ENCODE results near the gene NOL11.
"Not testable (repeated sequence)": the region's sequence is repeated elsewhere in the genome, so short reads cannot be mapped to it uniquely, and the experiment has no call there.

Gene NOL11

DNA sequence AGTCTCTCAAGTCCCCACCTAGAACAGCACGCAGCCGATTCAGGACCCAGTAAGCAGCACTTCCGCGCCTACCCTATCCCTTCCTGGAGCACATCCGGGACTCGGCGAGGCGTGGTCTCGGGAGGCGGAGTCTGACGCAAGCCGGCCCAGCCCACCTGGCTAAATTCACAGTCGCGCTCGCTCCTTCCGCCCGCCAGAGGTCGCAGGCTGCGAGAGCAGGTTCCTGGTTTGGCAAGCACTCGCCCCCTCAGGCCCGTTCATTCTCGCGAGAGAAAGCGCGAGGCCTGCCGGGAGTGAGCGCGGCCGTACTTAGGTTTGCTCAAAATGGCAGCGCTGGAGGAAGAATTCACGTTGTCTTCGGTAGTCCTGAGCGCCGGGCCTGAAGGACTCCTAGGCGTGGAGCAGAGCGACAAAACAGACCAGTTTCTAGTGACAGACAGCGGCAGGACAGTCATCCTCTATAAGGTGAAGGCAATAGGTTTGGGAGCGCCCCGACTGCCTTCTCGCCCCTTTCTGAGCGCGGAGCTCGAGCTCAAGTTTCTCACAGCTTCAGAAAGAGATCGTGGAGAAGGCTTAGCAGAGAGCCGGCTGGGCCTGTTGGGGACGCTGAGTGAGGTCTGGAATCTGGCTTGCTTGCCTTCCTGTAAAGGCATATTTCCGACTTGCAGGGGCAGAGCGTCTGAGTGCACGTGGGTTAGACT is at the start of gene NOL11:
TSS of gene NOL11 (plus strand) at position 313 of the 701 bp plus-strand sequence. CDS start at position 325, 12 bp downstream.
- peak; percentile 99 for DNase-seq

DNA sequence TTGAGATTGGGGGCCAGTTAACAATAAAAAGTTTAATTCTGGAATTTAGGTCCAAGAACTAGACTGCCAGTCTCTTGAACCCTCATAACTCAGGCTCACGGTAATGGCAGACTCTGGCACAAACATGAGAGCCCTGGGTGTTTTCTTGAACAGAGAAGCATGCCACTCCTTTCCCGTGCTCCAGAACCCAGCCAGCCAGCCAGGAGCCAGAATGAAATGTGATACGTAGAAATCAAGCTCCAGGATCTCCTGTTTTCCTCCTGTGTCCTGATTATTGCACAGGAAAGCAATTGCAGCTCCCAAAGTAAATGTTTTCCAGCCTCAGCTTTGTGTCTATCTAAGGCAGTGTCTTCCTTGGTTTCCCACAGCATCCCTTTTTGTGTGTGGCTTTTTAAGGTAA is 46.2 kb upstream of the NOL11 start:
- DNase-seq = no peak

DNA sequence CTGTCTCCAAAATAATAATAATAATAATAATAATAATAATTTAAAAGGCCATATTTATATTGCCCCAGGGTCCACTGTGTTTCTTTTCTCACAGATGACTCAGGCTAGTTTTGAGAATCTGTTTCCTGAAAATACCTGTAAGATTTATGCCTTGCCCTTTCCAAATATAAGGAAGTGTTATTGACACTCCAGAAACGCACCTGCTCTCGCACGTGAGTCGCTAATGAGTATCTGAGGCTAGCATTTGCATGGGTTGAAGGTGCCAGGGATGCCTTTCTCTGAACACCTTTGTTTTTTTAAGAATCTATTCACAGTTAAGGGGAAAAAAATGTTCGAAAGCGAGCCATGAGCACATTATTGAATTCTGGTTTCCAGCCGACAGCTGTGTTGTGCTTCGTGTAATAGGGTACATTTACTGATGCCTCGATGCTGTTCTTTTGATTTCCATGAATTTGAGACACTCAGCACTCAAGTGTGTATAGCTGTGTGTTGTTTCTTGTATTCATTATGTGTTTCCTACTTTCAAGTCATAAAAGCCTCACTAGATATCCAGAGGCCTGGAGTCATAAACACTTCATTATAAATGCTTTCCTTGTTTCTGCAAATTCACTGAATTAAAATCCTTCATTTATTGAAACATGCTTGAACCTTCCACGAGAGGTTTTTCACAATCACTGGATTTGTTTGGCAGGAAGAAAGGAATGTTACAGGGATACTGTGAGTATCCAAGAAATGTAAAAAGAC is 45.0 kb upstream of the NOL11 start:
- no peak for DNase-seq

DNA sequence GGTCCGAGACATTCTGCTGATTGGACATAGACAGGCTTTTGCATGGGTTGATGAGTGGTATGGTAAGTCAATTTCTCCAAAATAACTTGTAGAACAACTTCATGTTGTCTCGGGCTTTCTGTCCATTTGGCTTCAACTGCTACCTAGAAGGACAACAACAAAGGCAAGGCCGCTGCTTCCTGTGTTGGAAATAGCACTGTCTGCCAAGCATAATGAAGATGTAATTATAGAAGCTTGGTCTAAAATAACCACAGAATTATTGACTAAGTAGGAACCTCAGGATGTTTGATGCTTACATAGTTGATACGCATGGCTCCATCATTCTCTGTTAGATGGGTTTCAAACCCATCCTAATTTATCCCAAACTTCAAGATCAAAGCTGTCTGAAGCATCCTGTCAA is 42.3 kb upstream of the NOL11 start:
- DNase-seq = no peak

DNA sequence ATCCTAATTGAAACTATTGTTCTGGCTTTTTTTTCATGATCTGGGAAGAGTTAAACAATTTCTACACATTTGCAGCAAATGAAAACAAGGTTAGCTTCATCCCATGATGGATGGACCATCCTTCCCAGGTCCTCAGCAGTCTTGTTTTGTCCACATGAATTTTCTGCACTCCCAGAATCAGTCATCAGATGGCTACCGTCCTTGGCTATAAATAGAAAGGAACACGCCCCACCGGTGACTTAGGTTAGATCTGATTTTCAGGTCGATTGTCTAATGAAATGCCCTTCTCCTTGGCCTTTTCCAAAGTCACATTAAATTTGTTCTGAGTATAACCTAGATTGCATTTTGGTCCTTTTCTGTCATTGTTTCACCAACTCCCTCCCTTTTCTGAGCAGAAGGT is 41.4 kb upstream of the NOL11 start:
- DNase-seq = no peak

DNA sequence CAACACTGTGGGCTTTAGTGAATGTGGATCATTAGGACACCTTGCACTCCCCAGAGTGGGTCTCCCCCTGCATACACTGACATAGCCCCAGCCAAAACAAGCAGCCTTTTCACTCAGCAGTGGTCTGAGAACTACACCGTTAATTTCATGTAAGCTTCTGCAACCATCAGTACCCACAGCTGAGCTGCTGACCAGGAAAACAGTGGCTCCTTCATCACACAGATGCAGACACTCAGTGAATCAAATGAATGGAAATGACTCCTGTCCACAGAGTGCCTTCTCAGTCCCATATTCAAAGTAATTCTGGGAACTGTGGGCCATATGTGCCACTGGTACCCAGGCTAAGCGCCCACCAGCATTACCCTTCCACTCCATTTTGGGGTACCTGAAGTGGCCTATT is 39.3 kb upstream of the NOL11 start:
- DNase-seq = no peak

DNA sequence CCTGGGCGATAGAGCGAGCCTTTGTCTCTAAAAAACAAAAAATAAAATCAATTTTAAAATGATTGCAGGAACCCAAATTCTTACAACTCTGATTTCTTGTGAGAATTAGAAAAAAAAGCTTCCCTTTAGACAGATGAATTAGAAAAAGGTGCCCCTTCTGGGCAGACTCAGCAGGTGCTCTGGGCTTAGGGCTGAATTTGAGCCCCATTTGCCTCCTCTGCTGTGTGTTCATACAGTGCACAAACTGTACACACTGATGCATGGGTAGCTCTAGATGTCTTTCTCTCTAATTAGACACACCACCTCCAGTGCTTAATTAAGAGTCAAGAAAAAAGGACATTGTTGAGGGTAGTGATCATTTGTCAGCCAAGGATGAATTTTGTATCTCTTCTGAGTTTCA is 38.5 kb upstream of the NOL11 start:
- no peak for DNase-seq

DNA sequence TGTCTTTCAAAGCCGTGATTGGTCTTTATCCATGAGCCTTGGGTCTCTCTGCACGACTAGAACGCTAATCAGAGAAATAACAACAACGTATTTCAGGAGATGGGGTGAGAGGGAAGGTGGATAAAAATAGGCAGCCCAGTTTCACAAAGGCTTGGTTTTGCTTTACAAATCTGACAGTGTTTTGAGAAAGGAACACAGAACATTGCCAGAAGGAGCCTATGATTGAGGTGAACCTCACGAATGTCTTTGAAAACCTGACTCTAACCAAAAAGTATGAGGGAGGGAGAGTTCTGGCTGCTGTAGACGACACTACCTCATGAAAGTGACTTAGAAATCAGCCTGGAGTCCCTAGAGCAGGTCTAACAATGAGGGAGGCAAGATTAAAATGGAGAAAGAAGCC is 38.0 kb upstream of the NOL11 start:
- DNase-seq = no peak

DNA sequence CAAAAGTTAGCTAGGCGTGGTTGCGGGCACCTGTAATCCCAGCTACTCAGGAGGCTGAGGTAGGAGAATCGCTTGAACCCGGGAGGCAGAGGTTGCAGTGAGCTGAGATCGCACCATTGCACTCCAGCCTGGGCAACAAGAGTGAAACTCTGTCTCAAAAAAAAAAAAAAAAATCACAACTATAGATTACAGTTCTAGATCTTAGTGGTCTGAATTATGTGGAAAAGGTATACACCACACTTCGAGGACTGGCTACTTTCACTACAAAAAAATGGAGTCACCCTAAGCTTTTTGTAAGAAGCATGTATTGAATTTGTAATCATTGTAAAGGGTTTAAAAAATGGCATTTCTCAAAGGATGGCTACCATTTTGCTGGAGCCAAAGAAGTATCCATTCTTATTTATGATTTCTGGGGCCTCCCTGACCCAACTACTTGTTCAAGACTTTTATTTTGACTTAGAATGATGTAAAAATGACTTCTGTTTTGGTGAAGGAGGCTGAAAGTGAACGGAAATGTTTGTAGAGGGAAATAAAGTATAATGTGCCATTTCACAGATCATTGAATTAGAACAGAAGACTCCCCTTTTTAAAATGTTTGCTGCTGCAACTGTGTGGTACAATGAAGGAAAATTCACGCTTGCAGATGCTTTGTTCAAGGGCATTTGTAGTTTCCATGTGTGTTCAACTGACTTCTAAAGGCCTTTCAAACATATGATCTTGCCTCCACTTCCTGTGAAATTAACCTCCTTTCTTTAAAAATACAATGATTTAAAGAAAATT is 37.1 kb upstream of the NOL11 start:
- no peak for DNase-seq

DNA sequence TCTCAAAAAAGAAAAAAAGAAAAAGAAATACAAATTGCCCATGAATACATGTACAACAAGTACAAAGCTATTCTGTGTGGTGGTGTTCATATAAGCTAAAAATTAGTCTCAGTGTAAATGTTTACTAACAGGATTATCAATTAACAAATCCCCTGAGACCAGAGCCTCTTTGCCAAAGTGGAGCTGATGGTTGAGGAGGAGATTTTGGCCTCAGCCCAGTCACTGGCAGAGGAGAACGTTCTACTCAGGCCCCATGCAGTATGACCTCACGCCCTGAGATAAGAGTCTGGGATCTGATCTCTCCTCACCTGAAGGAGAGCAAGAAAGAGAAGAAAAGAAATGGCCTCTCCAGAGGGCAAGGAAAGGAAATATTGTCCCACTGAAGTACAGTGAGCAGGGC is 35.5 kb upstream of the NOL11 start:
- DNase-seq = no peak

DNA sequence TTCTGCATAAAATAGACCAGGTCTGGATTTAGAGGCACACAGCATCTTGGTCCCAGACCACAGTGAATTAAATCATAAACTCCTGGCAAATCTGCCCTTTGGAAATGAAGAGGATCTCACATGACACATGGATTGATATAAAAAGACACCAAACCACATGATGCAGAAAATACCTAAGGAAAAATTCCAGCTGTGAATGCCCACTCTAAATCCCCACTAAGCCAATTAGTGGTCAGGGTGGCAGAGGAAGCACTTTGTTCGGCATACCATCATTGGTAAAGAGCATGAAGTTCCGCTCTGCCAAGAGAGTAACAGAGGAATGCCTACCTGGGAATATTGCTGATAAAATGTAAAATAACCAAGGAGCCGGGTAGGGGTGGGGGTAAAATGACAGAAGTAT is 32.4 kb upstream of the NOL11 start:
- no peak for DNase-seq

DNA sequence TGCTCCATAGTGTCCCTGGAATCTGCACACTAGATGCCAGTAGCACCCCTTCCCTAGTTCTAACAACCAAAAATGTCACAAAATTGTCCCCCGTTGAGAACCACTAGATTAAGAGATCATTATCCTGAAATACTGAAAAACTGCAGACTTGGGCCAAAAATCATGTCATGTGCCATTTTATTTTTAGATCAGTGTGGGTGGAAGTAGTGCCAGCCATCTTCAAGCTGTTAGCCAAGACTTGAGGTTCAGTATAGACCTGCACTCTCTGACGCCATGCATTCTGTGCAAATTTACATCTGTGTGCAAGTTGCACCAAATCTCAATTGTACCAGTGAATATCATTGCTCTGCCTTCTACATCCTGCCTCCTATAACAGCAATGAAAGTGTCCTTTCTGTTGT is 31.5 kb upstream of the NOL11 start:
- DNase-seq = no peak

DNA sequence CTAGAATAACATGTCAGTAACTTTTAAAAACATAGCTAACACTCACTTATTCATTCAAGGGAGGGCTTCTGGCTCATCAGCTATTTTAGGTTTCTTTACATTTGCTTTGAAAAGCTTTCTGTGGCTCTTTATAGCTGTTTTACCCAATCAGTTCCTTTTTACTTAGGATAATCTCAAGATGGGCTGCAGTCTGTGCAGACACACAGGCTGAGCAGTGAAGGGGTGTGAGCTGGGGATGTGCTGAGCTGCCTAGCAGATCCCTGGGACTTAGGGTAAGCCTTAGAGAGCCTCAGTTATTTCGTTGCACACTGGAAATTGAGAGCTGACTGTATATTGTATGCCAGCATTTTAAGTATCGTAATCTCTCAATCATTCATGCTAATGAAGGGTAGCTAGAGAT is 30.2 kb upstream of the NOL11 start:
- DNase-seq = no peak

DNA sequence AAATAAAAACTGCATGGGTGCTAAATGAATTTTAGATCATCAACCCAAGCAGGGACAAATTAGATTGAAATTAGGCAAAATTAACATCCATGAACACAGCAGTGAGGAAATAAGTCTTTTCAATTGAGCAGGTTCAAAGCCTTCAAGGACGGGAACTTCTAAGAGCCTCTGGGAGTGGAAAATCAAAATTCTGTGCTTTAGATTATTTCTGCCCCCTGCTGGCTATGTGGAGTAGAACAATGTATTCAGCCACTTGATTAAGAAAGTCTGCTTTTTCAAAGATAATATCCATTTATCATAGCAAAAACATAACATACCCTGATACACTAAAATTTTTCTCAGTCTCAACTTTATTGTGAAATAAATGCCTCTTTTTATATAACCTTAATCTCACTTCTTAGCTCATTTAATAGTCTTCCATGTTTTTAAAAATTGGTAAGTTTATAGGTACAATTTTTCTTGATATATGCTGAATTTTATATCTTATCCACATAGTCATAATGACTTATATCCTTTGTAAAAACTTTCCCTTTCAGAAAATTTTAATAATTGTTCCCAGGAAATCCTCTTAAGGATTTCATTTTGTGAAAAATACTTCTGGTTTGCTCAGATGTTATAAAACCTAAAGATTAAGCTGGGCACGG is 28.1 kb upstream of the NOL11 start:
- DNase-seq = peak; percentile 65

DNA sequence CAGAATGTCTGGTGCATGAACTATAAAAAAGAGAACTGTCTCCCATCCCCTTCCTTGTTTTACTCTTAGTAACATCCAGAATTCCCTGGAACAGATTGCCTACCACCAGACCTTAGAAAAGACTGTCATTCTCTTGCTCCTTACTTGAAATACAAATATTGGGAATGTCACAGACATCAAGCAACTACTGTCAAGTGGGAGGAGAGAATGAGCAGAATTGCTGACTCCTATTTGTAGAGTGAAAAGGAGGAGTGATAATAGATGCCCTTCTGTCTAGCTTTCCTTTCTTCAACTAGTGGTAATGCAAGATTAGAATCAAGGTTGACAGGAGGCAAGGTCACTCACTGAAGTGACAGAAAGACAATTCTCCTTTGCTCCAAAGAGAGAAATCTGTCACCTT is 23.9 kb upstream of the NOL11 start:
- DNase-seq = no peak

DNA sequence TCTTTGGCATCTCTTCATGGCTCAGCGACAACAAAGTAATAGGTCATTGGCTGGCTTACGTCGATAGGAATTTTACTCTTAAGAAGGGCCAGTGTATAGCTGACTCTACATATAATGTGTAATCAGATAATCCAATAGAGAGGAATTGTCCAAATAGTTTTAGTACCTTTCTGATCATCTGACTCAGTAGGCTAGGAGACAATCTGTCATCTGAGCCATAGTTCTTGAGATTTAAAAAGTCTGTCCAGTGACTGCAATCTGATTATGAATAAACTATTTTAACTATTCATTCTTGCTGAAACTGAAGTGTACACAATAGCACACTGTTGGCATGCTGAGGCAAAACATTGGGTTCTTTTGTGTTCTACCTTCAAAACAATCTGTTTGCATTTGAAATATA is 21.4 kb upstream of the NOL11 start:
- DNase-seq = no peak

DNA sequence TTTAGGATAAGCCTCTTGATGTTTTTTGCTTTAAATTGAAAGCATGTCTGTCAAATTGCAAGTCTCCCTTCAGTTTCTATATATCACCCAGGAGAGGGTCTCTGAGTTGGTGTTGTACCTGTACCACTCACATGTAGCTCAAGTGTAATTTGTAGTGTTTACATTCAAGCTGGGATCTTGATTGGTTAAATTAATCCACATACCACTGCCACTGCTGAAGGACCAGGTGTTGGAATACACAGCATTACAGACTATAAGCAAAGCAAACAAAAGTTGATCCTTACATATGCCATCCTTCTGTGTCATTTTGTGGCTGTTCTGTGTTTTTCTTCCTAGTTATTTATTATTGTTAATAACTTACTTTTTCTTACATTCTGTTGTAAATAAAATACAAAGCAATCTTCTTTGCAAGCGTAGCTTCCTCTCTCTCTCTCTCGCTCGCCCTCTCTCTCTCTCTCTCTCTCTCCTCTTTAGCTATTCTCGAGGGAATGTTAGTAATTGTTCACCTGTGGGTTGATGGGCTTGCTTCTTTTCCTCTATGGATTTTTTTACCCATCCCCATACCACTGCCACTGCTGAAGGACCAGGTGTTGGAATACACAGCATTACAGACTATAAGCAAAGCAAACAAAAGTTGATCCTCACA is 20.8 kb upstream of the NOL11 start:
- DNase-seq = no peak

DNA sequence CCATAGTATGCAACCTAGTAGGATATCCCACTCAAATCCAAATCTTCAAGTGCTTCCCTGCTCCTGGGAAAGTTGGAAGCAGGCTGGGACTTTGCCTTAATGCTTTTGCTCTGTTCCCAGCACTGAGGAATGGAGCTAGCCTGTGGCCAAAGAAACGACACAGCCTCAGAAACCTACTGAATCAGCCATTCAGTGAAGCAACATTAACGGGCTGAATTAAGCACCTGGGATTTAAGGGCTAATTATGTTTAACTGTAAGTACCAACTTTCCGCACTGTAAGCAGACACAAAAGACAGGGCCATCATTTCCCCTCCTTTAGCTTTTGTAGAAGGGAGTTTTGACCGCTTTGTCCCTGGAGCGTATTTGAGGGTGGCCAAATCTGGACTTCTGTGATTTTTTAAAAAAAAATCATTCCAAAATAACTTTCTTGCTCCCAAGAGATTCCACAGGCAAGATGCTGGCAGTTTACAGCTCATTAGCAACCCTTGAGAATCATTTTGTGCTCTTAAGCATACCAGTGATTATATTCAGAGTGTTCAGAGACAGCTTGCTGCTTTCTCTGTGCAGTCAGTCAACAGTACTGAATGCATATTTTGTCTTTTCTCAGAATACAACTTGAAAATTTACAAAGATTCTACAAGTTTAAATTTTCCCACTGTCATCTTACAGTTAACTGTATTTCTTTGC is 17.6 kb upstream of the NOL11 start:
- DNase-seq = no peak

DNA sequence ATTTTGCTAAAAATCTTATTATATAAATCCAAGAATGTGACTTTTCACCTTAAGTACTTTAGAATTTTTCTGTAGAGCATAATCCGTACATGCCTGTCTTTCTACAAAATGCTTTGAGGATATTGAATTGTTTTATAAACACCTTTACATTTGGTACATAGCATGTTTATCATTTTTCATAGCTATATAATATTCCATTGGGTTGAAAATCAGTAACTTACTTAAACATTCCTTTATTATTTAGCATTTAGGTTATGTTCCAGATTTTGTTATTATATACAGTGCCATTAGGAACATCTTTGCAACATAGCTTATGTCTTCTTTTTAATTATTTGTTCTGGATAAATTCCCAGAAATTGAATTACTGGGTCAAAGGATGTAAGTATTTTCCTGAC is 17.0 kb upstream of the NOL11 start:
- DNase-seq = no peak

DNA sequence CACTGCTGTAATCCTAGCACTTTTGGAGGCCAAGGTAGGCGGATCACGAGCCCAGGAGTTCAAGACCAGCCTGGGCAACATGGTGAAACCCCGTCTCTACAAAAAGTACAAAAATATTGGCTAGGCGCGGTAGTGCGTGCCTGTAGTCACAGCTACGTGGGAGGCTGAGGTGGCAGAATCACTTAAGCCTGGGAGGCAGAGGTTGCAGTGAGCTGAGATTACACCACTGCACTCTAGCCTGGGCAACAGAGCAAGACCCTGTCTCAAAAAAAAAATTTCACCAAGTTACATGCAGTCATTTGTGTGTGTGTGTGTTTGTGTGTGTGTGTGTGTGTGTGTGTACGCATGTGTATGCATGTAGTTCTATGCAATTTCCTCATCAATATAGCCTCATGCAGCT is 14.9 kb upstream of the NOL11 start:
- not testable (repeated sequence) for DNase-seq

DNA sequence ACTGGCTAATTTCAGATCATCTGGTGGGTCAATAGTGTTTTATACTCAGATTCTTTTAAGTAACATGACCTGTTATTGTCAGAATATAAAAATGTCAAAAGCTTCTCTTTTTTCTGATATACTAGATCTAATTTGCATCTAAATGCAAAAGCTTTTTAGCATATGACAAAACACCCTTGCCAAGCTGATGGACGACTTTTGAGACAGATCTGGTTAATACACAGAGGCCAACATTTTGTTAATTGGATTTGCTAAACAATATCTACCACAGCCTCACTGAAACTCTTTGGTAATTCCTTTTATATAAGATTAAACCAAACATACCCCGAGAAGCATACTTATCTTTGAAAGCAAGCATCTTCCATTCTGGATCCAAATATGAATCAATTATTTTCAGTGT is 10.3 kb upstream of the NOL11 start:
- DNase-seq = no peak

DNA sequence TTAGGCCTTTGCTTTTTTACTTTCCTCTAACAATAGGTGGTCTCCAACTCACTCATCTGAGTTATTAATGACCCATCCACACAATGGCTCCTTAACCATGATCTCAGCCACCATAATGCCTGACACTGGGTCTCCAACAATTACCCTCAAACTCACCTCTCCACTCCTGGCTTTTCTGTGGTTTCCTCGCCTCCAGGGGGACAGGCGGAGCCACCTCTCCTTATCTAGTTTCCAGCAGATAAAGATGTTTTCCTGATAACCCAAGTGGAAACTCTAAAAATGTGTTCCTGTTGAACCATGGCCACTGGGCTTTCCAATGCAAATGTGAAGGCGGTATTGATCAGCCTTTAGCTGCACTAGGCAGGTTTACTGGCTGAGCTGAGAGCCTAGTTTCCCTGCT is 9.4 kb upstream of the NOL11 start:
- no peak for DNase-seq
